Spinal cord (tissue), 10 donors: ENCODE measurements around the gene SHROOM3. TPM values are rescaled to one million over a fixed set of nuclear protein-coding genes. Genes with fewer than 3 reads are reported as not detected.

Experiments used
- DNase-seq, 6 donors: peaks; one replicate each; pipeline versions ENCODE4 v3.0.0 to v3.0.0-alpha.2; 2013 to 2015; ENCODE audit warnings: low spot score in 6 of 6, low read depth in 4 of 6
- H3K27ac ChIP-seq: one replicate; pipeline ENCODE4 v1.5.1; 2013; ENCODE audit warnings: low read depth, low read length, control low read depth
- H3K27me3 ChIP-seq: one replicate; pipeline ENCODE4 v1.6.1; 2013; ENCODE audit warnings: low read length; ENCODE audit not compliant: control insufficient read depth, insufficient read depth
- H3K36me3 ChIP-seq: one replicate; pipeline ENCODE4 v1.6.1; 2013; ENCODE audit warnings: low read length; ENCODE audit not compliant: control insufficient read depth, insufficient read depth
- H3K4me1 ChIP-seq: one replicate; pipeline ENCODE4 v1.6.1; 2013; ENCODE audit warnings: low read length; ENCODE audit not compliant: control insufficient read depth, insufficient read depth
- H3K4me3 ChIP-seq: one replicate; pipeline ENCODE4 v1.5.1; 2013; ENCODE audit warnings: low read depth, low read length, control low read depth
- H3K9me3 ChIP-seq: one replicate; pipeline ENCODE4 v1.6.1; 2013; ENCODE audit warnings: low read length; ENCODE audit not compliant: control insufficient read depth, insufficient read depth
- WGBS: methylation state at CpG from one replicate; pipeline ENCODE4 v1.1.5; 2013; ENCODE audit warnings: missing lambda C conversion rate; ENCODE audit not compliant: insufficient coverage; 5-methylcytosine and 5-hydroxymethylcytosine counted together
- long read RNA-seq, 4 donors: transcript quantifications; one replicate each; lab custom pipeline, GENCODE V29; 2026
- polyA plus RNA-seq, 2 donors: library from polyadenylated mRNA; unstranded; fragments of 120-200 nt; gene quantifications; one replicate each; pipeline ENCODE4 v1.2.1, GENCODE V29; 2013; ENCODE audit not compliant: insufficient read length in 2 of 2
- total RNA-seq, 2 donors: library from RNA; depleted of rRNA in 1 of 2; stranded (reverse); fragments of 120-200 nt in 1 of 2; fragments of >200 nt in 1 of 2; gene quantifications; one replicate each; pipeline versions ENCODE4 v1.2.3 to v1.2.4, GENCODE V29; 2013 to 2014
- donor health status: healthy.

Gene SHROOM3
- total RNA-seq (10 to 100 TPM; 21.4 to 23.3 TPM), polyA plus RNA-seq (10 to 100 TPM; 11.6 to 17.2 TPM)
- long read RNA-seq, donor 1, partial matches to known transcripts: 0 of 1 reads
- long read RNA-seq, donor 1, other reads (novel, unspliced or antisense): 0 of 1 reads
- long read RNA-seq, donor 2, partial matches to known transcripts: 0 of 1 reads
- long read RNA-seq, donor 2, other reads (novel, unspliced or antisense): 0 of 1 reads
- long read RNA-seq, donor 3: 0 reads
- long read RNA-seq, donor 4, partial matches to known transcripts: 9 of 10 reads
- long read RNA-seq, donor 4, other reads (novel, unspliced or antisense): 0 of 10 reads

DNA sequence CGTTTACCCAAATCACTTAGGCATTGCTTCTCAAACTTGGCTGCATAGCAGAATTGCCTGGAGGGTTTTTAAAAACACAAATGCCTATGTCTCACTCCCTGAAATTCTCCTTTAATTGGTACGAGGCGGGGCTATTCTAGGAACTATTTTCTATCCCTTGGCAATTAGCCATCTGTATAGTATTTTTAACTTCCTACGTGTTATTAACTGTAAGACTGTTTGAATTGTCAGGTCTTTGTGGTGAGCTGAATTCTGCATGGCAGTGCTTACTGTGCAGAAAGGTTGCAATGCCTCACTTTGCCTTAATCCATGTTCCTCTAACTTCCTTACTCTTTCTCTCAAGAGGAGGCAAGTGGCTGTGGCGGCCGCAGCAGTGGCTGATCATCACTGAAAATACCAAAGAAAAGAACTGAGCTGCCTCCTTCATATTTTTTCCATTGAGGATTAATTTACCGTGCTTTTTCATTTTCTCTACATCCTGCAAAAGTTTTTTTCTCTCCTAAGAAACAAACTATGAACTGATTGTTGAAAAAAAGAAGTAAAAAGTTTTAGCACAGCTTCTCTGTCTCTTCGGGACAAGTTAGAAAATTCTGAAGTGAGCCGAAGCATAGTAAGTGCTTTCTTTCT is at the start of gene SHROOM3:
SHROOM3 (plus strand) TSS at position 329 of the 627 bp plus-strand sequence. CDS start 824 bp downstream, outside the sequence.
- Histone ChIP-seq H3K4me3 (peak within 1 kb of the TSS; percentile 51), H3K36me3 (no peaks in the 10 kb centered on the region), H3K4me1 (peaks cover 7% of the 10 kb centered on the region), H3K27ac (peak within 1 kb of the TSS; percentile 82), H3K27me3 (peaks cover 2% of the 10 kb centered on the region), H3K9me3 (no peaks in the 10 kb centered on the region)
- 31% methylated on average over 3 of the region's 9 CpGs for WGBS
- DNase-seq: peak in 2 of 6 donors; percentile 59 to 60

- H3K4me3 ChIP-seq: no peak overlapping the region
- no peak for DNase-seq
- no CpG with 5 or more reads among the region's 6 CpGs for WGBS
- H3K9me3 ChIP-seq: peaks cover under 1% of the 10 kb centered on the region
- no peaks in the 10 kb centered on the region for H3K4me1 ChIP-seq
- H3K27me3 ChIP-seq: no peaks in the 10 kb centered on the region
- H3K36me3 ChIP-seq: no peaks in the 10 kb centered on the region
- H3K27ac ChIP-seq: no peak overlapping the region
These were observed 49.1 kb upstream of the SHROOM3 start for GRCh38 chr4:76385974-76386373.

DNA sequence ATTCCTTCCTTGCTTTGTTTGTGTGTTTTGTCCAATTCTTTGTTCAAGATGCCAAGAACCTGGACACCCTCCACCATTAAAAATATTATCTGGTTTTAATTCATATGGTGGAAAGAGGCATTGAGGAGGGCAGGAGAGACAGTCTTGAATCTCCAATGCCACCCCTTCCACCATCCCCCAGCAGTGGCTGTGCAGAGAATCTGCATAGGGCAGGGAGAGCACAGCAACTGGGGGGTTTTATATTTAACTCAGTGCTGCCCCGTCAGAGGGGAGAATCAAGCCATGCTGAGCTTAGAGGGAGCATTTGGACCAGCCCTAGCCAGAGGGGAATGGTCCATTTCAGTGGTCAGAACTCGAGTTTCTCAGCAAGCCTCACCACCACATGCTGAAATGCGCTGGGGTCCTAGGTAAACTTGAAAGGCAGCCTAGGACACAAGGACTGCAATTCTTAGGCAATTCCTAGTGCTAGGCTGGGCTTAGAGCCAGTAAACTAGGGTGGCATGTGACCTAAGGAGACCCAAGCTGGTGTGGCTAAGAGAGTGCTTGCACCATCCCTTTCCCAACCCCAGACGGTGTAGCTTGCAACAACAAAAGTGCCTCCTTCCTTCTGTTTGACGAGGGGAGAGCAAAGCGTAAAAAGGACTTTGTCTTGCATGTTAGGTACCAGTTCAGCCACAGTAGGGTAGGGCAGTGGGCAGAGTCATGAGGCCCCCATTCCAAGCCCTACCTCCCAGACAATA is 48.3 kb upstream of the SHROOM3 start:
- Histone ChIP-seq H3K36me3 (no peaks in the 10 kb centered on the region), H3K4me1 (no peaks in the 10 kb centered on the region), H3K27ac (no peak overlapping the region), H3K27me3 (no peaks in the 10 kb centered on the region), H3K4me3 (no peak overlapping the region), H3K9me3 (peaks cover 2% of the 10 kb centered on the region)
- no peak for DNase-seq
- WGBS: 81% methylated on average over 3 of the region's 6 CpGs

DNA sequence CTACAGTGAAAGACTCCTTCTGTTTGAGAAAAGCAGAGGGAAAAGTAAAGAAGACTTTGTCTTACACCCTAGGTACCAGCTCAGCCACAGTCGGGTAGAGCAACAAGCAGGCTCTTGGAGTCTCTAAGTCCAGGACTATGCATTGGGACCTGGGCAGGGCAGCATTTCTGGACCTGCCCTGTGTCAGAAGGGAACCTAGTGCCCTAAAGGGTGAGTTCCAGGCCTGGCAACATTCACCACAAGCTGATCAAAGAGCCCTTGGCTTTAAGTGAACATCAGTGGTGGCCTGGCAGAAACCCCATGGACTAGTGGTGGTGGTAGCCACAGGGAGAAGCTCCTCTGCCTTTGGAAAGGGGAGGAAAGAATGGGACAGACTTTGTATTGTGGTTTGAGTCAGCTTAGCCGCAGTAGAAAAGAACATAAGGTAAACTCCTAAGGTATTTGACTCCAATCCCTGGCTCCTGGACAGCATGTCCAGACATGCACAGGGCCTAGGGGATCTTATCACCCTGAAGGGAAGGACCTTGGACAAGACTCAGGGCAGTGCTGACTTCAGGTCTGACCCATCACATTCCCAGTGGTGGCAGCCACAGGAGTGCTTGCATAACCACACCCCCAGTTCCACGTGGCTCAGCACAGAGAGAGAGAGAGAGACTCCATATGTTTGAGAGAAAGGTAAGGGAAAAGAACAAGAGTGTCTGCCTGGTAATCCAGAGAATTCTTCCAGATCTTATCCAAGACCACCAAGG is 46.7 kb upstream of the SHROOM3 start:
- peaks cover 2% of the 10 kb centered on the region for H3K9me3 ChIP-seq
- no peaks in the 10 kb centered on the region for H3K27me3 ChIP-seq
- no peaks in the 10 kb centered on the region for H3K36me3 ChIP-seq
- 95% methylated on average over 2 of the region's 3 CpGs for WGBS
- DNase-seq: no peak
- H3K27ac ChIP-seq: no peak overlapping the region
- H3K4me3 ChIP-seq: no peak overlapping the region
- no peaks in the 10 kb centered on the region for H3K4me1 ChIP-seq

GRCh38 chr4:76401654-76402053 is 33.4 kb upstream of the SHROOM3 start:
- Histone ChIP-seq H3K27ac (no peak overlapping the region), H3K36me3 (no peaks in the 10 kb centered on the region), H3K4me1 (no peaks in the 10 kb centered on the region), H3K27me3 (no peaks in the 10 kb centered on the region), H3K9me3 (no peaks in the 10 kb centered on the region), H3K4me3 (no peak overlapping the region)
- no peak for DNase-seq
- WGBS: 97% methylated on average over 2 of the region's 3 CpGs

- DNase-seq: no peak
- Histone ChIP-seq H3K27ac (no peak overlapping the region), H3K27me3 (no peaks in the 10 kb centered on the region), H3K4me1 (no peaks in the 10 kb centered on the region), H3K9me3 (no peaks in the 10 kb centered on the region), H3K36me3 (no peaks in the 10 kb centered on the region), H3K4me3 (no peak overlapping the region)
- 88% methylated on average over 1 of the region's 5 CpGs for WGBS
These were observed 28.9 kb upstream of the SHROOM3 start for GRCh38 chr4:76406081-76406480.

GRCh38 chr4:76407440-76408119 is 27.4 kb upstream of the SHROOM3 start:
- no peak overlapping the region for H3K27ac ChIP-seq
- no peaks in the 10 kb centered on the region for H3K27me3 ChIP-seq
- H3K9me3 ChIP-seq: no peaks in the 10 kb centered on the region
- no peak for DNase-seq
- no CpG with 5 or more reads among the region's 5 CpGs for WGBS
- no peaks in the 10 kb centered on the region for H3K36me3 ChIP-seq
- H3K4me3 ChIP-seq: no peak overlapping the region
- no peaks in the 10 kb centered on the region for H3K4me1 ChIP-seq

GRCh38 chr4:76410636-76411035 is 24.4 kb upstream of the SHROOM3 start:
- no peak for DNase-seq
- 68% methylated on average over 2 of the region's 3 CpGs for WGBS
- no peaks in the 10 kb centered on the region for H3K27me3 ChIP-seq
- no peaks in the 10 kb centered on the region for H3K36me3 ChIP-seq
- no peaks in the 10 kb centered on the region for H3K9me3 ChIP-seq
- no peaks in the 10 kb centered on the region for H3K4me1 ChIP-seq
- H3K4me3 ChIP-seq: no peak overlapping the region
- H3K27ac ChIP-seq: no peak overlapping the region
